NCI-H2081 (cell line): Measurements from ENCODE around the gene UBE2S.

ENCODE experiments used
- DNase-seq, 2 experiments: peaks; one replicate each; lab custom pipeline; 2025; lab: John Stamatoyannopoulos, UW

The UBE2S gene

GRCh38 chr19:55362990-55363716 is 44.4 kb downstream of the UBE2S start, which contains the start of gene GARIN5B:
Gene GARIN5B, minus strand, starts transcription at chr19:55363260. Its CDS starts 194 bp downstream, at chr19:55363066.
- no peak for DNase-seq

GRCh38 chr19:55362174-55362989 is 45.2 kb downstream of the UBE2S start:
- DNase-seq = no peak

- DNase-seq = no peak
These were observed 46.7 kb downstream of the UBE2S start for GRCh38 chr19:55360902-55361301.

- no peak for DNase-seq
These were observed 48.4 kb downstream of the UBE2S start for GRCh38 chr19:55358943-55359908.

- no peak for DNase-seq
These were observed 49.1 kb downstream of the UBE2S start for GRCh38 chr19:55358493-55358892.

- DNase-seq = no peak
These were observed 52.3 kb downstream of the UBE2S start for GRCh38 chr19:55355213-55355821.

GRCh38 chr19:55354698-55355212 is 52.8 kb downstream of the UBE2S start, which contains the start of gene COX6B2:
Gene COX6B2, minus strand, starts transcription at chr19:55354719. Its CDS starts 198 bp downstream, at chr19:55354521.
- no peak for DNase-seq

GRCh38 chr19:55353803-55354697 is 53.5 kb downstream of the UBE2S start:
- DNase-seq = no peak

GRCh38 chr19:55353356-55353802 is 54.2 kb downstream of the UBE2S start:
- DNase-seq = no peak

GRCh38 chr19:55352549-55353145 is 54.9 kb downstream of the UBE2S start:
- DNase-seq = no peak

- no peak for DNase-seq
These were observed 55.5 kb downstream of the UBE2S start for GRCh38 chr19:55352040-55352439.

GRCh38 chr19:55350620-55351315 is 56.8 kb downstream of the UBE2S start:
- DNase-seq = no peak
